Thyroid gland (tissue), 4 donors: ENCODE data around the gene UNKL.
A peak's percentile ranks its signal among the peaks of the same experiment; 100 is the strongest.

Source experiments
- CTCF ChIP-seq, 6 experiments: fragments of 200-600 bp in 3 of 6; fragments of 450-650 bp in 3 of 6; sonication (generic) in 3 of 6; IDR thresholded peaks; one replicate each; pipeline ENCODE4 v1.5.1; 2016 to 2019; ENCODE audit warnings: antibody characterized with exemption in 6 of 6, mild to moderate bottlenecking in 2 of 6, inconsistent platforms in 1 of 6, moderate library complexity in 1 of 6
- POLR2A ChIP-seq, 2 donors: fragments of 450-650 bp; IDR thresholded peaks; one replicate each; pipeline ENCODE4 v1.6.1; 2017; ENCODE audit warnings: antibody characterized with exemption in 2 of 2, mild to moderate bottlenecking in 2 of 2, moderate library complexity in 1 of 2

GRCh38 chr16:1430759-1431496 is 16.4 kb upstream of the UNKL start, which contains the start of gene PERCC1:
- TF ChIP-seq CTCF (IDR thresholded peaks at IDR 0.05) (peak in 3 of 6 experiments; percentile 34 to 51 (median 48)), POLR2A (IDR thresholded peaks at IDR 0.05) (no peak)
